A172 (cell line): ENCODE results near the gene FGF1. TPM values are rescaled to one million over a fixed set of nuclear protein-coding genes. Genes with fewer than 3 reads are reported as not detected.
"Not testable (repeated sequence)": the region's sequence is repeated elsewhere in the genome, so short reads cannot be mapped to it uniquely, and the experiment has no call there.

Experiments used
- DNase-seq: peaks from one replicate; pipeline ENCODE4 v3.0.0-alpha.2; 2015; ENCODE audit warnings: low spot score
- total RNA-seq: library from RNA; depleted of rRNA; stranded (reverse); fragments of >200 nt; shearing (Covaris generic); gene quantifications from 2 replicates; pipeline ENCODE4 v1.2.3, GENCODE V29; 2014

The FGF1 gene
- total RNA-seq, 1 experiment from 2014 or later = 1.2 TPM

DNA sequence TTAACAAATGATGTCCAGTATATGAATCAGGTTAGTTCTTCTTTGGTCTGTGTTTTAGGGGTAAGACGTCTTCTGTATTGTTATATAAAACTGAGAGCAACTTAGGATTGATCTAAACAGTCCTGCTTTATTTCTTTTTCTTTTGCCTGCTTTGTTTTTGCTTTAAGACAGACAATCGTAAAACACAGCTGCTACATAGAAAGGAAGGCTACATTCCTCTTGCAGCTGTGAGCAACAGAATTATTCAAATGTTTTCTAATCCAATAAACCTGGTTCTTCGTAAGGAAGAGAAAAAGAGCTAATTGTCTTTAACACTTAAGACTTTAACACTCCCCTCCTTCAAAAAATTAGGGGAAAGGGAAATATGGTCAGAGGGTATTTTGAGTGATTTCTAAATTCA, 14.6 kb downstream of the FGF1 start:
- DNase-seq = no peak

DNA sequence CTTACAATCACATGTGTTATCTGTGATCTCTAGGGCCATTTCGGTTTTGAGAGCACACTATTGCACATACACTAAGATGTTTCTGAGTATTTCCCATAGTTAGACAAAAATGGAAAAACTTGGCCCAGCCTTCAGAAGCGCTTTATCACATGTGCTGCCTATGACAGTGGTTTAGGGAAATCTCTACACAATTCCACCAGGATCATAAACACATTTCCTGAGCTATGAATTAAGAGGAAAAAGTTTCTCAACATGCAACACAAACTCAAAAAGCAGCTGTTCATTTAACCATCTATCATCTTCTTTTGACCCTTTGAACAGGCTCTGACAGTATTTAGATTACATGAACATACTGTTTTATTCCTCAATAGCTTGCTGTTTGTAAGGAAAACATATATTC, 15.1 kb downstream of the FGF1 start:
- DNase-seq = no peak

GRCh38 chr5:142669477-142669876, 16.4 kb downstream of the FGF1 start:
- DNase-seq = no peak

- no peak for DNase-seq
Measured at GRCh38 chr5:142668336-142668735, 17.6 kb downstream of the FGF1 start.

DNA sequence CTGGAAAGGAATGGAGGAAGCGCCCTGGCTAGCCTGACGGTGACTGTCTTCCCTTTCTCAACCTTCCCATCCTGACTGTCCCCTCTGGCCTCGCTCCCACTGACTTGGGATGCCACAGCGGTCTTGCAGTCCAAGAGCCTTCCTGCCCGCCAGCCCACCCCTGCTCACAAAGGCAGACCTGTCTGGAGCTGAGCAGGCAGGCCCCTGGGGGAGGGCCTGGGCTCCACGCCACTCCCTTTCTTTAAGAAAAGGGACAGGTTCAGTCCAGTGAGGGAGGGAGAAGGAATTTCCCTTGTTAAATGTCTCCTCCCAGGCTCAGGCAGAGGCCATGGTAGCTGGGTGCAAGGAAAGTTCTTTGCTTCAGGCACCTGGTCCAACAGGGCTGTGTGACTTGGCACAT, 18.1 kb downstream of the FGF1 start:
- DNase-seq = no peak

DNA sequence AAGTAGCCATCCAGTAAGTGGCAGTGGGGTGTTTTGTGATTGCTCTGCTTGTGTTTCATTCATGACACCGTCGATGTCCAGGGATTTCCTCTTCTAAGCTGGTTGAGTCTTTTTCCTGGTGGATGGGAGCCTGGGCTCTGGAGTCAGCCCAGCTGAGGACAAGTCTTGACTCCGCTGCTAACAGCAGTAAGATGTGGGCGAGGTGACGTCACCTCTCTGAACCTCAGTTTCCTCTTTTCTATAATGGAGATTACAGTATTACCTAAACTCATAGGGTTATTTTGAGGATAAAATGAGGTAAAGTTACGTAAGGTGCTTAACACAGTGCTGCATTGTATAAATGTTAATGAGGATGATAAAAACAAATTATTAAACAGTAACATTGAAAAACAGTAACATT, 21.3 kb downstream of the FGF1 start:
- DNase-seq = no peak

DNA sequence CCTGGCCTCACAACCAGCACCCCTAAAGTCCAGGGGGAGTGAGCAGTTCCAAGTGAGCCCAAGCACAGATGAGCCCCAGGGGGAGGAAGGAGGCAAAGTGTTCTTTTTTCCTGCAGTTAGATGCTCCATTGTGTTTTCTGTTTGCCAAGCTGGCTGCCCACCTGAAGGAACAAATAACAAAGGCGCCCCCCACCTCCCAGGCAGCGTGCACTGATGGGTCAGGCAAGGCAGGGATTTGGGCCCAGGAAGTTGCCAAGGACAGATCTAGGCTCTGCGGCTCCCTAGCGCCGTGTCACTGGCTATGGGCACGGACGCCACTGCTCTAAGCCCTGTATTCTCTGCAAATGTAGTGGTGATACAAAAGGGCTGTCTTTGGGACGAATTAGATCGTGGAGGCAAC, 21.8 kb downstream of the FGF1 start:
- no peak for DNase-seq

- no peak for DNase-seq
Measured at GRCh38 chr5:142663246-142663645, 22.6 kb downstream of the FGF1 start.

GRCh38 chr5:142661957-142662356, 23.9 kb downstream of the FGF1 start:
- DNase-seq = no peak

- no peak for DNase-seq
Measured at GRCh38 chr5:142661143-142661542, 24.7 kb downstream of the FGF1 start.

- no peak for DNase-seq
Measured at GRCh38 chr5:142660731-142661130, 25.2 kb downstream of the FGF1 start.

DNA sequence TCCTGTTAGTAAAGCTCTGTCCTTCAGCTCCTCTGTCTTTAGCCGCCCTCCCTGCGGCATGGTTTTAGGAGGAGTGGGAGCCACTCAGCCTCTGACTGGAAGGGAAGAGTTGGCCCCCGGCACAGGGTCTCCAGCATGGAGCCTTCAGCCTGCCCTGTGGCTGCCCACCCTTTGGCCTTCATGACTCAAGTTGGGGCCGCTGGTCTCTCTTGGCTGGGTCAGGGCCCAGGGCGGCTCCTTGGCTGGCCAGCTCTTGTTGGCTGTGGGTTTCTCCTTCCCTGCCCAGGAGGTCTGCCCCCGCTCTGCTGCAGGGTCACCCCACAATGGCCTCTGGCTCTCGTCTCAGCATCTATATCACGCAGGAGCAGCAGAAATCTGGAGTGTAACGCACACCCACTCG, 25.7 kb downstream of the FGF1 start:
- no peak for DNase-seq

DNA sequence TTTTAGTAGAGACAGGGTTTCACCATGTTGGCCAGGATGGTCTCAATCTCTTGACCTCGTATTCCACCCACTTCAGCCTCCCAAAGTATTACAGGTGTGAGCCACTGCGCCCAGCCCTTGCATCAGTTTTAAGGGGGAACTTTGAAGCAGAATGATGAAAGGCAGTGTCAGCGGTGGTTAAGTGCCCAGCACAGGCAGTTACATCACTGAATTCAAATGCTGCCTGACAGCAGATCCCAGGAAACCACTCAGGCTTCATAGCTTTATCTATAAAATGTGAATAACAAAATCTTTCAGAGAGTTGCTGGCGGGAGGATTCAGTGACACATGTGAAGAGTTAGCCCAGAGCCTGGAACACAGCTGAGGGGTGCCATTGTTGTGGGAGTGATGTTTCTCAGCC, 26.5 kb downstream of the FGF1 start:
- no peak for DNase-seq

GRCh38 chr5:142658278-142658677, 27.6 kb downstream of the FGF1 start:
- DNase-seq = no peak

- DNase-seq = no peak
Measured at GRCh38 chr5:142657446-142657845, 28.4 kb downstream of the FGF1 start.

GRCh38 chr5:142655339-142656267, 30.3 kb downstream of the FGF1 start:
- peak; percentile 58 for DNase-seq

DNA sequence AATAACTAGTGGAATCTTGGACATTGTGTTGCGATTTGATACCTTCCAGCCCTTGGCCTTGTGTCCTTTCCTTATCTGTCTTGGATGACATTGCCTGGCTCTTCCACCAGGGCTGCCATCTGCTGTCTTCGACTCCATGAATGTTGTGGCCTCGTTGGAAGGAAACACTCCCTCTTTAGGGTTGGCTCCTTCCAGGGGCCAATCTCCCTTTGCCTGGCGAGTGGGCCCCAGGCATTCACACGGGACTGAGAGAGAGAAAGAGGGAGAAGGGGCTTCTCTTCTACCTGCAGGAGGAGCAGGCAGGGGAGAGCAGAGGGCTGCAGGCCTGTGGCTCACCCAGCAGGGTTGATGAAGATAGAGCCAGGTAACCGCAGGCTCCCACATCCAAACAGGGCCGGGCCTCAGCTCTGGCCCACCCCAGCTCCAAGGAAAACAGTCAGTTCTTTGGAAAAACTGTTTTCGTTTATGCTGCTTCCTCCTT, 31.3 kb downstream of the FGF1 start:
- no peak for DNase-seq

GRCh38 chr5:142653321-142653720, 32.6 kb downstream of the FGF1 start:
- no peak for DNase-seq

DNA sequence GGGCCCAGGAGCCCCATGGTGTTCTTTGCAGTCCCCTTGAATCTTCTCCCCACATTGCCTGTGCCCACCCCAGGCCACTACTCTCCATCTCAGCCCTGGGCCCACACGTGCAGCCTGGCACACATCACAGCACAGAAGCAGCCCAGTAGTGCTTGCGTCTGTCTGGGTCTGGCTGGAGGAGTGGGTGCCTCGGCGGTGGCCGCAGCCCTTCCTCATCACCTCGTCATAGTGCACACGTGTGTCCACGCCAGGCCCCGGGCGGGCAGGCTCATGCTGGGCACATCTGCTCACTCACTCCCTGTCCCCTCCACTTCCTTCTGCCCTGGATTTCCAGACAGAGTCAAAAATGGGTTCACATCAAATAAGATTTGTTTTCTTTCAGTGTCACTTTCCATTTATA, 33.3 kb downstream of the FGF1 start:
- no peak for DNase-seq

DNA sequence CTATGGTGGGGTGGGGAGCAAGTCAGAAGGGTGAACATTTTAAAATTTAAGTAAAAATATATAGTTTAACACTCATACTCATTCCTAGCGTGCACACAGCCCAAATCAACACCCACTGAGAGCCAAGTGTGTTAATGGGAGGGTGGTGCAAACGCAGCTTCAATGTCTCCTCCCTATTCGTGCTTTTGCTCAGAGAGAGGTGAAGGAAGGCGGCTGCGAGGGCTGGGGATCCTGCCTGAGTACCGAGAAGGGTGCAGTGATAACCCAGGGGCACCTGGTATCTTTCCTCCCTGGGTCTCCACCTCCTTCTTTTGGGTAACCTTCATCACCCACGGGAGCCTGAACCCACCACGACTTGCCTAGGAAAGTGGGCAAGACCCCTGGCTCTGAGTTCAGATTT, 35.0 kb downstream of the FGF1 start:
- no peak for DNase-seq

- DNase-seq = peak; percentile 32
Measured at GRCh38 chr5:142650060-142650459, 35.8 kb downstream of the FGF1 start.

- DNase-seq = not testable (repeated sequence)
Measured at GRCh38 chr5:142648108-142648507, 37.8 kb downstream of the FGF1 start.

DNA sequence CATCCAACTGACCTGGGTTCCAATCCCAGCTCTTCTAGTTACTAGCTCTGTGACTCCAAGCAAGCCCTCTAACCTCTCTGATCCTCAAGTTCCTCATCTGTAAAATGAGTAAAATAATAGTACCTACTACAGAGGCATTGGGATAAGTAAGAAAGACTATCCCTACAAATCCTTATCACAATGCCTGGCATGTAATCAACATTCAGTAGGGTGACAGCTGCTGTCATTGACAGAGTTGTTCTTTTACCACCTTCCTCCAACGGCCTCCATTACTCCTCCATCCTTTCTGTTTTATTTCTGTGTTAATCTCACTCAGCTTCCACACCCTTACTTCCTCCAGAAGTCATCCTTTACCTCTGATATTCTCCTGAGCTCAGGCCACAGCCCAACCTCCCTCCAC, 40.4 kb downstream of the FGF1 start:
- no peak for DNase-seq
